SK-N-SH (cell line): Measurements from ENCODE around the gene SMARCD1. TPM values are rescaled to one million over a fixed set of nuclear protein-coding genes. Genes with fewer than 3 reads are reported as not detected.

ENCODE experiments used
- CTCF ChIA-PET: fragments of 300-600, 350-600 bp; formaldehyde crosslinking; extraction: SDS; loops from one replicate; lab custom pipeline; 2021; lab: Yijun Ruan, JAX
- POLR2A ChIA-PET: fragments of 350-600 bp; sonication (Branson Sonifier 250); formaldehyde crosslinking; extraction: SDS; loops from one replicate; lab custom pipeline; 2020; ENCODE audit warnings: antibody characterized with exemption, inconsistent platforms; lab: Yijun Ruan, JAX
- DNase-seq: peaks from one replicate; pipeline ENCODE4 v3.0.0; 2012
- H2AFZ ChIP-seq: fragments of 200-600 bp; sonication (generic); 2 replicates; pipeline ENCODE4 v1.8.1; 2016; ENCODE audit warnings: antibody characterized with exemption, mild to moderate bottlenecking, low read depth
- H3F3A ChIP-seq: fragments of 200-600 bp; sonication (generic); replicated peaks from 2 replicates; pipeline ENCODE3; 2016; ENCODE audit warnings: antibody characterized with exemption, mild to moderate bottlenecking; ENCODE audit not compliant: insufficient read depth
- H3K27ac ChIP-seq, 2 experiments: fragments of 200-500 bp in 1 of 2; fragments of 200-600 bp in 1 of 2; sonication (Bioruptor generic) in 1 of 2; sonication (generic), shearing (Covaris generic) in 1 of 2; 2 replicates each; pipeline versions ENCODE4 v1.5.1 to v1.6.1; 2014 to 2016; ENCODE audit warnings: low read depth in 2 of 2, inconsistent platforms in 1 of 2, low read length in 1 of 2, mild to moderate bottlenecking in 1 of 2, mixed read lengths in 1 of 2
- H3K27me3 ChIP-seq: fragments of 200-600 bp; sonication (generic), shearing (Covaris generic); 2 replicates; pipeline ENCODE4 v1.6.1; 2016; ENCODE audit warnings: mixed run types; ENCODE audit not compliant: insufficient read depth
- H3K36me3 ChIP-seq, 2 experiments: fragments of 200-500 bp in 1 of 2; fragments of 200-600 bp in 1 of 2; sonication (Bioruptor generic) in 1 of 2; sonication (generic) in 1 of 2; replicated peaks in 1 of 2; 2 replicates each; pipeline versions ENCODE3 to v1.5.1; 2014 to 2016; ENCODE audit warnings: low read length in 1 of 2, mild to moderate bottlenecking in 1 of 2; ENCODE audit not compliant: insufficient read depth in 2 of 2, control insufficient read depth in 1 of 2
- H3K4me1 ChIP-seq, 2 experiments: fragments of 200-500 bp in 1 of 2; fragments of 200-600 bp in 1 of 2; sonication (Bioruptor generic) in 1 of 2; sonication (generic), shearing (Covaris generic) in 1 of 2; 2 replicates each; pipeline versions ENCODE4 v1.5.1 to v1.6.1; 2014 to 2016; ENCODE audit warnings: low read depth in 1 of 2, low read length in 1 of 2, mixed run types in 1 of 2; ENCODE audit not compliant: insufficient read depth in 2 of 2, control insufficient read depth in 1 of 2
- H3K4me2 ChIP-seq: fragments of 200-600 bp; sonication (generic), shearing (Covaris generic); 2 replicates; pipeline ENCODE4 v1.6.1; 2017; ENCODE audit warnings: mixed run types
- H3K4me3 ChIP-seq, 2 experiments: fragments of 200-500 bp in 1 of 2; fragments of 200-600 bp in 1 of 2; sonication (Bioruptor generic) in 1 of 2; sonication (generic), shearing (Covaris generic) in 1 of 2; 2 replicates each; pipeline versions ENCODE4 v1.5.1 to v1.8.1; 2014 to 2016; ENCODE audit warnings: low read depth in 2 of 2, inconsistent platforms in 1 of 2, low read length in 1 of 2, mild to moderate bottlenecking in 1 of 2, mixed read lengths in 1 of 2, moderate library complexity in 1 of 2
- H3K79me2 ChIP-seq: fragments of 200-600 bp; sonication (generic); 2 replicates; pipeline ENCODE4 v1.8.1; 2017; ENCODE audit warnings: mild to moderate bottlenecking; ENCODE audit not compliant: insufficient read depth
- H3K9ac ChIP-seq: fragments of 200-600 bp; sonication (generic); 2 replicates; pipeline ENCODE4 v1.6.1; 2017; ENCODE audit warnings: mixed run types
- H3K9me2 ChIP-seq: fragments of 200-600 bp; sonication (generic); 2 replicates; pipeline ENCODE4 v1.6.1; 2017; ENCODE audit warnings: mixed run types
- H3K9me3 ChIP-seq: fragments of 200-600 bp; sonication (generic); 2 replicates; pipeline ENCODE4 v1.6.1; 2017; ENCODE audit warnings: mixed run types, mild to moderate bottlenecking, moderate library complexity
- H4K20me1 ChIP-seq: fragments of 200-600 bp; sonication (generic); 2 replicates; pipeline ENCODE4 v1.6.1; 2017; ENCODE audit warnings: mild to moderate bottlenecking, mixed run types; ENCODE audit not compliant: insufficient read depth
- CHD2 ChIP-seq: fragments of 150-350 bp; IDR thresholded peaks from 2 replicates; pipeline ENCODE4 v1.6.1; 2018; ENCODE audit warnings: low read length; ENCODE audit not compliant: partially characterized antibody
- CTCF ChIP-seq: fragments of 200-600 bp; sonication (generic); IDR thresholded peaks from 2 replicates; pipeline ENCODE4 v1.6.1; 2017; ENCODE audit warnings: antibody characterized with exemption, mild to moderate bottlenecking, moderate library complexity
- EP300 ChIP-seq, 2 experiments: IDR thresholded peaks; 2 replicates each; pipeline versions ENCODE4 v1.4.0 to v1.6.1; 2012; ENCODE audit warnings: borderline replicate concordance in 1 of 2, low read depth in 1 of 2, low read length in 1 of 2
- EZH2phosphoT487 ChIP-seq: fragments of 200-600 bp; sonication (generic); IDR thresholded peaks from 2 replicates; pipeline ENCODE4 v1.6.1; 2017; ENCODE audit warnings: low read depth, mixed run types, mild to moderate bottlenecking, antibody characterized with exemption, moderate library complexity, borderline replicate concordance
- FOXJ3 ChIP-seq: sonication (generic); formaldehyde crosslinking; IDR thresholded peaks from 2 replicates; pipeline ENCODE4 v1.5.1; 2020; ENCODE audit warnings: mild to moderate bottlenecking, missing genetic modification reagents
- IRF3 ChIP-seq: fragments of 150-350 bp; IDR thresholded peaks from 2 replicates; pipeline ENCODE4 v1.6.1; 2016; ENCODE audit warnings: mild to moderate bottlenecking, low read depth, low read length
- MEF2A ChIP-seq: IDR thresholded peaks from 2 replicates; pipeline ENCODE4 v1.4.0; 2012; ENCODE audit warnings: low read depth, borderline replicate concordance
- POLR2AphosphoS5 ChIP-seq: IDR thresholded peaks from 2 replicates; pipeline ENCODE4 v1.6.1; 2012; ENCODE audit warnings: low read depth, low read length
- REST ChIP-seq: IDR thresholded peaks from 2 replicates; pipeline ENCODE4 v1.6.1; 2012; ENCODE audit warnings: mild to moderate bottlenecking, low read depth, low read length, moderate library complexity
- RFX5 ChIP-seq: IDR thresholded peaks from 2 replicates; pipeline ENCODE4 v1.6.1; 2012; ENCODE audit warnings: mild to moderate bottlenecking, improper control_type of control experiment, low read length
- RXRA ChIP-seq: IDR thresholded peaks from 2 replicates; pipeline ENCODE4 v1.4.0; 2012; ENCODE audit warnings: low read depth, mild to moderate bottlenecking, borderline replicate concordance
- WGBS: methylation state at CpG from one replicate; pipeline ENCODE4 v1.1.6; 2017; ENCODE audit warnings: low lambda C conversion rate; 5-methylcytosine and 5-hydroxymethylcytosine counted together
- polyA plus RNA-seq, 3 experiments: library from polyadenylated mRNA; depleted of rRNA; stranded (reverse); fragments of >200 nt; gene quantifications; 2 replicates each; pipeline ENCODE4 v1.2.3, GENCODE V29; 2012

Gene SMARCD1
- polyA plus RNA-seq, 1 of the 3 experiments (the other 2 are of a cell fraction), result 58.5 TPM

GRCh38 chr12:50149311-50149710, 64.2 kb downstream of the SMARCD1 start:
- TF ChIP-seq RXRA, result no peak
- TF ChIP-seq EP300 (IDR thresholded peaks at IDR 0.05; ENCODE audit: borderline replicate concordance in 1 of 2, low read depth in 1 of 2, low read length in 1 of 2), result no peak
- no peak for TF ChIP-seq POLR2AphosphoS5
- TF ChIP-seq CHD2, result no peak
- TF ChIP-seq REST, result no peak
- TF ChIP-seq RFX5, result no peak
- no peak for TF ChIP-seq MEF2A
- no peak for TF ChIP-seq EZH2phosphoT487
- TF ChIP-seq FOXJ3 (CRISPR knock-in tag), result no peak
- no peak for TF ChIP-seq IRF3
- no peak for TF ChIP-seq CTCF
- TF ChIP-seq, all 33 proteins: peak for 0
- Histone ChIP-seq H2AFZ (no peak overlapping the region), H3K4me1 (no peaks in the 10 kb centered on the region), H3K27me3 (no peaks in the 10 kb centered on the region), H3K36me3 (peaks cover 0 to 10% of the 10 kb centered on the region in 2 experiments), H4K20me1 (peaks cover 45% of the 10 kb centered on the region), H3K9me2 (no peaks in the 10 kb centered on the region), H3F3A (peaks cover 9% of the 10 kb centered on the region), H3K4me2 (no peak overlapping the region), H3K79me2 (peaks cover 96% of the 10 kb centered on the region), H3K4me3 (no peak overlapping the region), H3K27ac (no peak overlapping the region), H3K9ac (no peak overlapping the region), H3K9me3 (no peaks in the 10 kb centered on the region)
- 90% methylated on average over 3 of the region's 3 CpGs for WGBS
- CTCF ChIA-PET, result interaction anchor here (0.7 to 4.3 kb wide), 7 partner anchors 17 to 182 kb away, joined by 3 to 21 read pairs (median 5); partner anchors contain the start of gene CERS5
- no peak for DNase-seq
- POLR2A ChIA-PET, result no interaction called here

Other genes with a start within 250 kb of the SMARCD1 start
- 2.3 and 3.8 TPM in 2 replicates for gene BCDIN3D, start 242.2 kb upstream of the SMARCD1 start, polyA plus RNA-seq (2012; rRNA removed)
- 6.3 and 11.3 TPM in 2 replicates for gene FAIM2, start 181.4 kb upstream of the SMARCD1 start, polyA plus RNA-seq (2012; rRNA removed)
- gene AQP2, start 134.6 kb upstream of the SMARCD1 start, polyA plus RNA-seq (2012; rRNA removed), result not detected in 2 replicates
- gene AQP5, start 123.5 kb upstream of the SMARCD1 start, polyA plus RNA-seq (2012; rRNA removed), result 0.08 and 0.10 TPM in 2 replicates
- 0.10 and 0.21 TPM in 2 replicates for gene AQP6, start 112.4 kb upstream of the SMARCD1 start, polyA plus RNA-seq (2012; rRNA removed)
- gene RACGAP1, start 59.8 kb upstream of the SMARCD1 start, polyA plus RNA-seq (2012; rRNA removed), result 21.5 and 23.4 TPM in 2 replicates
- 24.3 and 28.4 TPM in 2 replicates for gene ASIC1, start 27.7 kb upstream of the SMARCD1 start, polyA plus RNA-seq (2012; rRNA removed)
- 0.07 and 0.26 TPM in 2 replicates for gene GPD1, start 18.7 kb downstream of the SMARCD1 start, polyA plus RNA-seq (2012; rRNA removed)
- 204 and 218 TPM in 2 replicates for gene COX14, start 26.9 kb downstream of the SMARCD1 start, polyA plus RNA-seq (2012; rRNA removed)
- 56.9 and 68.3 TPM in 2 replicates for gene CERS5, start 82.0 kb downstream of the SMARCD1 start, polyA plus RNA-seq (2012; rRNA removed)
- gene LIMA1, start 198.2 kb downstream of the SMARCD1 start, polyA plus RNA-seq (2012; rRNA removed), result 96.6 and 148 TPM in 2 replicates